HG02970 (cell line): ENCODE results near the gene ANO1.

Source experiments
- ATAC-seq: cut with Tn5 transposase; IDR thresholded peaks from one replicate; pipeline ENCODE4 v1.9.1; 2021; ENCODE audit warnings: mild to moderate bottlenecking, moderate library complexity, moderate number of reproducible peaks; ENCODE audit not compliant: unreplicated experiment, low FRiP score

ANO1 gene

DNA sequence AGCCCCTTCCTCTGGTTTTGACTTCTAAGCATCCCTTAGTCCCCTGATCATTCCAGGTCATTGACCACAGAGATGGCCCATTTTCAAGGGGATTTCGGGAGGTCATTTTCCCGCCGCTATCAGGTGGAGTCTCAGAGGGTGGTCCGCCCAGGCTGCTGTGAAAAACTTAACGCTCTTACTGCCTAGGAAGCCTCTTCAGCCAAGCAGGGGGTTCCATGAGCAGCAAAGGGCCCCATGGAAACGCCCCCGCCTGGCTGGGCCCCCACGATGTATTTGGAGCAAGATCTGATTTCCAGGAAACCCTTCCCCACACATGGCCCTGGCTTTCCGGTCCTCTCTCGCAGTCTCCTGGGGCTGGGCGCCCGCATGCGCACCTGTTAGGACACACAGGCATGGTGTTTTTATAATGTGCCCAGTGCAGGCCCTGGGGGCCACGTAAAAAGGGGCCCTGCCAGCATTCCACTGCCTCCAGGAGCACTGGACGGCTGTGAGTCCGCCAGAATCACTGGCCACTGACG is 32.5 kb downstream of the ANO1 start:
- ATAC-seq, result no peak

DNA sequence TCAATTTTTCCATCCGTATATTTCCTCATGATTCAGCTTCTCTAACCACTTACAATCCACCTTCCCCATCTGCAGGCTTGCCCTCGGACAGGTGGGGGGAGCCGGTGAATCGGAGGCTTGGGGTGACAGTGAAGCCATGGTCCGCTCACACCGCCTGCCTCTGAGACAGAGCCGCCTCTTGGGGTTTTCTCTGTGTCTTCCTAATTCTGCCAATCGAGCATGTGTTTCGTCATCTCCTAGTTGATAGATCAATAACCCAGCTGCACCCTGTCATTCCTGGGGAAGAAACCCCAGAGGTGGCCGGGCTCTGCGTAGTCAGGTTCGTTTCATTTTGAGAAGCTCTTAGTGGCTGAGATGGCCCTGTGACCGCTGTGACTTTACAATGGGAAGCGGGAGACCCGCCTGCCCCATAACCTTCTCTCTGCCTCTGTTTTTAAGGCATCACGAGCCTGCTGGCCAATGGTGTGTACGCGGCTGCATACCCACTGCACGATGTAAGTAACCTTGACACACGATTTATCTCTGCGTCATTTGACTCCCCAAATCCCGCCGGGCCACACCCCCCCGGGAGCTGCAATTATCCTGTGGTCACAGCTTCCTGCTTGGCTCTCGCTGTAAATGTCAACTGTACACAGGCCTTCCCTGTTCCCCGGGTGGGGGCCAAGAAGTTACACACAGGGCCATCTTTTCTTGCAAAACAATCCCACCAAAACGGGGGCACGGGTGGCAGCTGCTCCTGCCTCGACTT is 33.3 kb downstream of the ANO1 start:
- no peak for ATAC-seq

DNA sequence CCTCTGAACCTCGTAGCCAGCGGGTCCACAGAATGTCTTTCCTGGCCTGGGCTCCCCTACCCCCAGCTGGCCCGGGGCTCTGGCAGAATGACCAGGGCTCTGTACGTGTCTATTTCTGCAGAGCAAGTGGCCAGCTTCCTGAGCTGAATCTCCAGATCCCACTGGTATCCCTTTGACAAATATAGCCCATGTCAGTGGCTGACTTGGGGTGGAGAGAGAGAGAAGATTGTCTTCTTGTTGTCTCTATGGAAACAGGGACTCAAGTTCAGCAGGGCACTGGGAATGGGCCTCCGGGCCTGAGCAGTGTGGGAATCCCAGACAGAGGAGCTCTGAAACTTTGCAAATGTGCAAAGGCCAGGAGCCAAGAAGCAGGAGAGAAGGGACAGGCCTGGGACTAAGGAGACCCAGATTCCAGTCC is 33.9 kb downstream of the ANO1 start:
- ATAC-seq, result no peak

- ATAC-seq, result no peak
Observed at GRCh38 chr11:70113801-70114200, 35.7 kb downstream of the ANO1 start.

- no peak for ATAC-seq
Observed at GRCh38 chr11:70115778-70116177, 37.7 kb downstream of the ANO1 start.

GRCh38 chr11:70116386-70117065 is 38.4 kb downstream of the ANO1 start:
- no peak for ATAC-seq

- ATAC-seq, result no peak
Observed at GRCh38 chr11:70117567-70118145, 39.5 kb downstream of the ANO1 start.

DNA sequence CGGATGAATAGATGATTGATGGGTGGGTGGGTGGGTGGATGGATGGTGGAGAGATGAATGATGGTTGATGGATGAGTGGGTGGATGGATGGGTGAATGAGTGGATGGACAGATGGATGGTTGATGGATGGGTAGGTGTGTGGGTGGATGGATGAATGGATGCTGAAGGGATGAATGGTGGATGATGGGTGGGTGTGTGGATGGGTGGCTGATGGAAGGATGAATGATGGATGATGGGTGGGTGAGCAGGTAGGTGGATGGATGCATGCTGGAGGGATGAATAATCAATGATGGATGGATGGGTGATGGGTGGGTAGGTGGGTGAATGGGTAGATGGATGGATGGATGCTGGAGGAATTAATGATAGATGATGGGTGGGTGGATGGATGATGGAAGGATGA is 40.5 kb downstream of the ANO1 start:
- no peak for ATAC-seq

- ATAC-seq, result no peak
Observed at GRCh38 chr11:70119502-70119901, 41.4 kb downstream of the ANO1 start.

- no peak for ATAC-seq
Observed at GRCh38 chr11:70120674-70121073, 42.6 kb downstream of the ANO1 start.

- ATAC-seq, result no peak
Observed at GRCh38 chr11:70122490-70123198, 44.5 kb downstream of the ANO1 start.

- no peak for ATAC-seq
Observed at GRCh38 chr11:70123711-70124110, 45.6 kb downstream of the ANO1 start.

DNA sequence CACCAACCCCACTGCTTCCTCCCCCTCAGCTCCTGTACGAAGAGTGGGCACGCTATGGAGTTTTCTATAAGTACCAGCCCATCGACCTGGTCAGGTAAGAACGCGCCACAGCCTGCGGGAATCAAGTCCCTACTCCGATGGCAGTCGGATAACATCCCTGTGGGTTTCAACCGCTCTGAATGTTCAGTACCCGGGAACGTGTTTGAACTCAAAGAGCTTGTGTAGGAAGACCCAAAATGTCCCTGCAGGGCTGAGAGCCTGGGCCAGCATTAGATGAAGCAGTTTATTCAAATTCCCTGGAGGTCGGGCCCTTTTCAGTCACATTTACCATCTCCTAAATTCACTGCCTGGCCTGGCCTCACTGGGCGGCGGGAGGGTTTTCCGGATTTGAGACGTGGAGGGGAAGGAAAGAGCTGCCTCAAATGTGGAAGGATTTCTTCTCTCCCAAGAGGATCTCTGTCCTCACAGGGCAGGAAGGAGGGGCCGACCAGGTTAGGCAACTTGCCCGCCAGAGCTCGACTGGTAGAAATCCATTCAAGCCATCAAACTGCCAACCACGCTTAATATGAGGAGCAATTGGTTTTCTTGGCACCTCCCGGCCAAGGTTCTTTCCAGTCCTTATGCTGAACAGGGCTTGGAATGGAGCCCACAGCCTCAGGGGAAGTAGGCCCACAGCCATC is 46.3 kb downstream of the ANO1 start:
- no peak for ATAC-seq

GRCh38 chr11:70126494-70126893 is 48.4 kb downstream of the ANO1 start:
- no peak for ATAC-seq

GRCh38 chr11:70127653-70128434 is 49.7 kb downstream of the ANO1 start:
- ATAC-seq, result no peak

- ATAC-seq, result no peak
Observed at GRCh38 chr11:70128435-70128906, 50.4 kb downstream of the ANO1 start.

DNA sequence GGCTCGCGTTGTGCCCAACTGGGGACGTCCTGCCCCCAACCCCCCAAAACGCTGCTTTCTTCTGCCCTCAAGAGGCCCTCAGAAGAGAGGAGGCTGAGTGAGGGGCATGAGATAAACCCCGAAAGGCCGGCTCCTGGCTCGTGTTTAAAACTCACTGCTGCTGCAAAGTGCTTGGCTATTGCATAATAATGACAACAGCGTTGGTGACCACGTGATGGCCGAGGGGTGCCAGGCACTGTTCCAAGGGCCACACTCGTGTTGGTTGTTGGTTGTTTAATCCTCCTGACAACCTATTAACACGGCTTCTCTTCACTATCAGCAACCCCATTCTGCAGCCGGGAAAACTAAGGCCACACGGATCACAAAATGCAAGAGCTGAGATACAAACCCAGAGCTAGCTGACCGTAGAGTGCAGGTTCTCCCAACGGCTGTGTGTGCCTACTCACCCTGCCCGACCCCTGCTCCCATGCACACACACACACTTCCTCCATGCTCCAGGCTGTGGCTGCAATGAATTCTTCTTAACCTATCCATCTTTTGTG is 51.0 kb downstream of the ANO1 start:
- no peak for ATAC-seq

DNA sequence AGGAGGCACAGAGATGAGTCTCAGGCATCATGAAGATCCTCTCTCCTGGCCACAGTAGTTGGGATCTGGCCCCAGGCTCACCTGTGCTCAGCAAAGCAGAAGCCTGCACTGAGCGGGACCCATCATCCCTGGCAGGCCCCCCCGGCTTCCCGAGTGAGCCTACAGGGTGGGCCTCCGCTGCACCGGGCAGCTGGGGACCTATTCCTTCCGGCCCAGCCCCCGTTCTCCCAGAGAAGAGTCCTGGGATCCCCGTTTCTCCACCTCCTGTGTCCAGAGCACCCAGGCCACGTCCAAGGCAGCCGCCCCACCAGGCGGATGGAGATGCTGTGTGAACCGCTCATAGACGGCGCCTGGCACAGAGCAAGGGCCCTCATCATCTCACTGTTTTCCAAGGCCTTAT is 52.5 kb downstream of the ANO1 start:
- no peak for ATAC-seq

GRCh38 chr11:70131606-70132190 is 53.6 kb downstream of the ANO1 start:
- no peak for ATAC-seq
